Activated naive CD8-positive, alpha-beta T cell treated with anti-CD3 and anti-CD28 coated beads, Interleukin-2, amount 50 U/mL, for 16 hours (primary cell): ENCODE measurements around the gene ARHGAP33.
"Not testable (repeated sequence)": the region's sequence is repeated elsewhere in the genome, so short reads cannot be mapped to it uniquely, and the experiment has no call there.

Source experiments
- DNase-seq: peaks from one replicate; pipeline ENCODE4 v3.0.0-alpha.2; 2020; ENCODE audit warnings: low read depth, low spot score

Gene ARHGAP33

GRCh38 chr19:35830986-35831385, 55.6 kb downstream of the ARHGAP33 start:
- no peak for DNase-seq

GRCh38 chr19:35832054-35832453, 56.7 kb downstream of the ARHGAP33 start:
- no peak for DNase-seq

GRCh38 chr19:35833972-35834371, 58.6 kb downstream of the ARHGAP33 start:
- DNase-seq: no peak

GRCh38 chr19:35836096-35836495, 60.7 kb downstream of the ARHGAP33 start:
- DNase-seq: not testable (repeated sequence)
